HepG2 (cell line): ENCODE results near the gene NRAP. TPM values are rescaled to one million over a fixed set of nuclear protein-coding genes. Genes with fewer than 3 reads are reported as not detected.

Source experiments
- ATAC-seq: fragments of 200-7000 bp; cut with Tn5 transposase; 3 replicates; pipeline ENCODE4 v1.9.1; 2020; ENCODE audit warnings: mild to moderate bottlenecking, moderate library complexity
- BruUV-seq: library from RNA; stranded (reverse); fragments of 400-500 nt; replicated peaks from 2 replicates; lab custom pipeline; 2021; lab: Mats Ljungman, UMichigan
- CTCF ChIA-PET: fragments of 300-600 bp; formaldehyde crosslinking; extraction: SDS; loops from one replicate; lab custom pipeline; 2021; ENCODE audit warnings: low total read pairs, inconsistent platforms, low intra/inter-chr PET ratio; lab: Yijun Ruan, JAX
- POLR2A ChIA-PET: fragments of 350-600 bp; sonication (Branson Sonifier 250); formaldehyde crosslinking; loops from one replicate; lab custom pipeline; 2020; ENCODE audit warnings: antibody characterized with exemption, inconsistent platforms; lab: Yijun Ruan, JAX
- DNase-seq: peaks from one replicate; pipeline ENCODE4 v3.0.0-alpha.2; 2015; ENCODE audit warnings: low spot score
- FAIRE-seq: peaks from 3 replicates; lab custom pipeline; 2011; peaks lifted over from hg19 to GRCh38; lab: Jason Lieb, UNC
- H2AFZ ChIP-seq: one replicate; pipeline ENCODE4 v1.6.1; 2011; ENCODE audit warnings: low read length, inconsistent platforms
- H3K27ac ChIP-seq: fragments of 300-600 bp; 3 replicates; pipeline ENCODE4 v1.8.0; 2011; ENCODE audit warnings: mixed run types, mild to moderate bottlenecking, mixed read lengths, low read length, inconsistent platforms; ENCODE audit not compliant: insufficient read depth; ENCODE audit errors: extremely low read length
- H3K27me3 ChIP-seq, 2 experiments: fragments of 200-600 bp in 1 of 2; 2 replicates in 1 of 2; 3 replicates in 1 of 2; pipeline versions ENCODE4 v1.6.0 to v1.8.0; 2011; ENCODE audit warnings: low read length in 2 of 2, mild to moderate bottlenecking in 2 of 2, moderate library complexity in 2 of 2, inconsistent platforms in 1 of 2; ENCODE audit not compliant: insufficient read depth in 2 of 2, control insufficient read depth in 1 of 2
- H3K36me3 ChIP-seq, 2 experiments: fragments of 200-600 bp in 1 of 2; replicated peaks in 1 of 2; 2 replicates in 1 of 2; 3 replicates in 1 of 2; pipeline versions ENCODE4 v1.5.1 to v1.8.0; 2011; ENCODE audit warnings: low read length in 2 of 2, inconsistent platforms in 1 of 2; ENCODE audit not compliant: insufficient read depth in 2 of 2, control insufficient read depth in 1 of 2
- H3K4me1 ChIP-seq: 2 replicates; pipeline ENCODE4 v1.5.1; 2012; ENCODE audit warnings: low read length, inconsistent platforms; ENCODE audit not compliant: insufficient read depth
- H3K4me2 ChIP-seq: 2 replicates; pipeline ENCODE4 v1.6.0; 2011; ENCODE audit warnings: low read depth, low read length, inconsistent platforms
- H3K4me3 ChIP-seq, 3 experiments: fragments of 200-600 bp in 1 of 3; sonication (generic), shearing (Covaris generic) in 1 of 3; replicated peaks in 1 of 3; 2 replicates each; pipeline ENCODE4 v1.5.1; 2011 to 2016; ENCODE audit warnings: low read length in 3 of 3, inconsistent platforms in 2 of 3, low read depth in 2 of 3, mild to moderate bottlenecking in 2 of 3, control low read depth in 1 of 3, mixed read lengths in 1 of 3; ENCODE audit not compliant: insufficient read depth in 1 of 3
- H3K79me2 ChIP-seq: one replicate; pipeline ENCODE4 v1.6.1; 2011; ENCODE audit warnings: low read length, inconsistent platforms; ENCODE audit not compliant: insufficient read depth
- H3K9ac ChIP-seq: 2 replicates; pipeline ENCODE4 v1.6.0; 2011; ENCODE audit warnings: mild to moderate bottlenecking, low read depth, low read length, inconsistent platforms; ENCODE audit not compliant: insufficient read depth
- H3K9me3 ChIP-seq: 2 replicates; pipeline ENCODE4 v1.5.1; 2012; ENCODE audit warnings: mild to moderate bottlenecking, low read length
- H4K20me1 ChIP-seq: 2 replicates; pipeline ENCODE4 v1.6.0; 2011; ENCODE audit warnings: inconsistent platforms, mild to moderate bottlenecking, low read length, moderate library complexity; ENCODE audit not compliant: insufficient read depth
- AHDC1 ChIP-seq: sonication (generic); formaldehyde crosslinking; IDR thresholded peaks from 2 replicates; pipeline ENCODE4 v1.5.1; 2020; ENCODE audit warnings: mild to moderate bottlenecking, missing genetic modification reagents, borderline replicate concordance
- CREM ChIP-seq, 2 experiments: sonication (generic) in 1 of 2; formaldehyde crosslinking in 1 of 2; IDR thresholded peaks; 2 replicates each; pipeline versions ENCODE4 v1.4.0 to v1.6.1; 2016 to 2020; ENCODE audit warnings: antibody characterized with exemption in 1 of 2, mild to moderate bottlenecking in 1 of 2, missing genetic modification reagents in 1 of 2
- REPIN1 ChIP-seq: sonication (generic); formaldehyde crosslinking; IDR thresholded peaks from 2 replicates; pipeline ENCODE4 v1.8.0; 2022; ENCODE audit warnings: missing genetic modification reagents, low read depth, mild to moderate bottlenecking, borderline replicate concordance
- SIX1 ChIP-seq: sonication (generic); formaldehyde crosslinking; IDR thresholded peaks from 2 replicates; pipeline ENCODE4 v1.4.0; 2020; ENCODE audit warnings: missing genetic modification reagents, borderline replicate concordance
- TARDBP ChIP-seq: sonication (generic); formaldehyde crosslinking; IDR thresholded peaks from 2 replicates; pipeline ENCODE4 v1.8.0; 2022; ENCODE audit warnings: mild to moderate bottlenecking, missing genetic modification reagents
- ZNF367 ChIP-seq: sonication (generic); formaldehyde crosslinking; IDR thresholded peaks from 2 replicates; pipeline ENCODE4 v1.4.0; 2020; ENCODE audit warnings: missing genetic modification reagents, borderline replicate concordance
- ZNF784 ChIP-seq: sonication (generic); formaldehyde crosslinking; IDR thresholded peaks from 2 replicates; pipeline ENCODE4 v1.5.1; 2020; ENCODE audit warnings: missing genetic modification reagents, mild to moderate bottlenecking, borderline replicate concordance
- WGBS: methylation state at CpG from one replicate; pipeline ENCODE4 v1.1.6; 2017; ENCODE audit warnings: low lambda C conversion rate; 5-methylcytosine and 5-hydroxymethylcytosine counted together
- in situ Hi-C: cut with HindIII; loops from 2 replicates; pipeline ENCODE4 v1.10.0; 2017; ENCODE audit warnings: low pct_unique_long_range_greater_than_20kb; ENCODE audit not compliant: extremely low pct_ligation_motif_present
- intact Hi-C: fragments of 100-400 bp; cut with micrococcal nuclease; formaldehyde crosslinking; loops from one replicate; pipeline ENCODE4 v1.10.0; 2022; ENCODE audit not compliant: unreplicated experiment
- polyA plus RNA-seq, 8 experiments: library from polyadenylated mRNA; depleted of rRNA in 3 of 8; stranded (reverse) in 7 of 8; unstranded in 1 of 8; fragments of >200 nt; fragmentation: Illumina TruSeq in 4 of 8; extraction: Trizol in 4 of 8; gene quantifications; 2 replicates each; pipeline versions ENCODE4 v1.2.1 to v1.2.3, GENCODE V29; 2011 to 2016; ENCODE audit warnings: low read depth in 4 of 8, missing spikeins in 1 of 8, mixed read lengths in 1 of 8; ENCODE audit not compliant: insufficient read depth in 1 of 8
- total RNA-seq, 5 experiments: library from RNA; depleted of rRNA; stranded (reverse); fragments of >200 nt; fragmentation: Illumina TruSeq; extraction: Trizol; gene quantifications; 2 replicates each; pipeline ENCODE4 v1.2.3, GENCODE V29; 2016; ENCODE audit warnings: low read depth in 1 of 5

The NRAP gene
- total and polyA plus RNA-seq, 2 of the 13 experiments (the other 11 are each of a cell fraction or from before 2014, with no cell fraction given), result not detected

GRCh38 chr10:113541549-113541927 lies 122.3 kb downstream of the NRAP start:
- Histone ChIP-seq H3K36me3 (no peaks in the 10 kb centered on the region), H3K4me3 (peak overlapping the region in 1 of 3 experiments; percentile 7; a peak in 1 of 6 replicates), H2AFZ (no peak overlapping the region), H3K4me1 (peaks cover 57% of the 10 kb centered on the region), H3K9ac (no peak overlapping the region), H4K20me1 (no peaks in the 10 kb centered on the region), H3K9me3 (no peaks in the 10 kb centered on the region), H3K27me3 (peaks cover 0 to 1% of the 10 kb centered on the region in 2 experiments; a peak in 1 of 5 replicates), H3K79me2 (no peaks in the 10 kb centered on the region), H3K4me2 (peak overlapping the region; percentile 34; the same call in 1 of the 2 replicates), H3K27ac (no peak overlapping the region)
- BruUV-seq, result no TSS peak
- no peak for FAIRE-seq
- 0% methylated on average over 1 of the region's 1 CpG for WGBS
- no peak for DNase-seq
- ATAC-seq, result peak; percentile 36
- CTCF ChIA-PET, result no interaction called here
- TF ChIP-seq SIX1 (CRISPR knock-in tag) (0 out of 2 replicates have a peak, but pooled peaks have one; percentile 2), REPIN1 (0 out of 2 replicates have a peak, but pooled peaks have one; percentile 9), CREM (IDR thresholded peaks at IDR 0.05) (no peak), CREM (CRISPR knock-in tag; IDR thresholded peaks at IDR 0.05) (no peak), ZNF367 (no peak), TARDBP (0 out of 2 replicates have a peak, but pooled peaks have one; percentile 4), ZNF784 (CRISPR knock-in tag) (0 out of 2 replicates have a peak, but pooled peaks have one; percentile 53), AHDC1 (CRISPR knock-in tag) (peak; percentile 8; the same call in 1 of the 2 replicates)
- POLR2A ChIA-PET, result no interaction called here
- in situ Hi-C loops, result no loop called here
- intact Hi-C loops, result no loop called here
